Transverse colon (tissue), 3 donors: Measurements from ENCODE around the gene SNX1.

Experiments
- CTCF ChIP-seq, 5 experiments: fragments of 200-600 bp in 3 of 5; fragments of 450-650 bp in 2 of 5; sonication (generic) in 3 of 5; IDR thresholded peaks; 1 replicate in 2 of 5; 2 replicates in 3 of 5; pipeline ENCODE4 v1.5.1; 2016 to 2017; ENCODE audit warnings: antibody characterized with exemption in 5 of 5, inconsistent platforms in 3 of 5, mild to moderate bottlenecking in 2 of 5, moderate library complexity in 1 of 5
- EP300 ChIP-seq: sonication (generic); formaldehyde crosslinking; IDR thresholded peaks from one replicate; pipeline ENCODE4 v1.6.1; 2017; ENCODE audit warnings: antibody characterized with exemption, low read depth

GRCh38 chr15:64046421-64047153 is 49.2 kb upstream of the SNX1 start, which contains the start of gene DAPK2:
- TF ChIP-seq CTCF (IDR thresholded peaks at IDR 0.05) (peak; percentile 67 to 83 (median 71)), EP300 (no peak)
